ENCODE measurements around the gene SNORC.

SNORC gene

GRCh38 chr2:232835687-232836208 lies 34.3 kb upstream of the SNORC start:
- Histone ChIP-seq H2BK12ac (ENCODE audit: low read length) (no peak overlapping the region), H4K91ac (ENCODE audit: low read depth, low read length, poor library complexity) (no peak overlapping the region), H3K14ac (ENCODE audit: low read length) (no peak overlapping the region), H3K9ac (ENCODE audit: low read depth, low read length, poor library complexity) (no peak overlapping the region), H3K9me3 (replicated peaks in 1 of 2; ENCODE audit: control insufficient read depth in 2 of 2, insufficient read depth in 1 of 2, low read depth in 1 of 2, low read length in 2 of 2) (no peaks in the 10 kb centered on the region), H3K23ac (ENCODE audit: low read depth, low read length, poor library complexity) (no peak overlapping the region), H2BK5ac (ENCODE audit: low read length) (no peak overlapping the region), H3K27ac (replicated peaks; ENCODE audit: low read length) (no peak overlapping the region), H3K36me3 (replicated peaks in 1 of 2; ENCODE audit: control insufficient read depth in 2 of 2, insufficient read depth in 2 of 2, low read length in 2 of 2) (peaks cover 25 to 95% of the 10 kb centered on the region in 2 donors), H3K27me3 (ENCODE audit: control insufficient read depth in 3 of 3, insufficient read depth in 3 of 3, low read depth in 1 of 3, low read length in 3 of 3) (no peaks in the 10 kb centered on the region), H3K4ac (ENCODE audit: low read length) (no peak overlapping the region), H2BK15ac (ENCODE audit: low read length) (no peak overlapping the region), H4K8ac (ENCODE audit: low read depth, low read length) (no peak overlapping the region), H3K18ac (ENCODE audit: low read length) (no peak overlapping the region), H3K4me2 (ENCODE audit: insufficient read depth, low read length, poor library complexity, severe bottlenecking) (no peak overlapping the region), H2AFZ (ENCODE audit: low read length) (no peak overlapping the region), H2BK120ac (ENCODE audit: low read depth, low read length) (no peak overlapping the region), H3K4me3 (ENCODE audit: low read length in 2 of 2) (no peak overlapping the region), H3K79me1 (ENCODE audit: low read depth, low read length) (no peaks in the 10 kb centered on the region), H2AK5ac (ENCODE audit: low read depth, low read length) (no peak overlapping the region), H3K4me1 (ENCODE audit: control insufficient read depth in 2 of 2, insufficient read depth in 1 of 2, low read depth in 1 of 2, low read length in 2 of 2) (no peaks in the 10 kb centered on the region)
- no CpG with 5 or more reads among the region's 14 CpGs for WGBS, 2 donors (ENCODE audit: extremely low coverage in 2 of 2, insufficient read length in 2 of 2, insufficient replicate concordance in 1 of 2)
- DNase-seq (ENCODE audit: low spot score) = no peak

GRCh38 chr2:232836934-232837333 lies 33.1 kb upstream of the SNORC start:
- no peak overlapping the region for H3K14ac ChIP-seq (ENCODE audit: low read length)
- H3K27me3 ChIP-seq (ENCODE audit: control insufficient read depth in 3 of 3, insufficient read depth in 3 of 3, low read depth in 1 of 3, low read length in 3 of 3) = no peaks in the 10 kb centered on the region
- no peak overlapping the region for H3K27ac ChIP-seq (replicated peaks; ENCODE audit: low read length)
- no peak overlapping the region for H2AK5ac ChIP-seq (ENCODE audit: low read depth, low read length)
- H2BK120ac ChIP-seq (ENCODE audit: low read depth, low read length) = no peak overlapping the region
- H2BK12ac ChIP-seq (ENCODE audit: low read length) = no peak overlapping the region
- H2BK15ac ChIP-seq (ENCODE audit: low read length) = no peak overlapping the region
- no peak overlapping the region for H3K9ac ChIP-seq (ENCODE audit: low read depth, low read length, poor library complexity)
- no peaks in the 10 kb centered on the region for H3K9me3 ChIP-seq (replicated peaks in 1 of 2; ENCODE audit: control insufficient read depth in 2 of 2, insufficient read depth in 1 of 2, low read depth in 1 of 2, low read length in 2 of 2)
- H3K36me3 ChIP-seq (replicated peaks in 1 of 2; ENCODE audit: control insufficient read depth in 2 of 2, insufficient read depth in 2 of 2, low read length in 2 of 2) = peaks cover 20 to 94% of the 10 kb centered on the region in 2 donors
- H3K4me1 ChIP-seq (ENCODE audit: control insufficient read depth in 2 of 2, insufficient read depth in 1 of 2, low read depth in 1 of 2, low read length in 2 of 2) = no peaks in the 10 kb centered on the region
- no CpG with 5 or more reads among the region's 4 CpGs for WGBS, 2 donors (ENCODE audit: extremely low coverage in 2 of 2, insufficient read length in 2 of 2, insufficient replicate concordance in 1 of 2)
- H3K4me3 ChIP-seq (ENCODE audit: low read length in 2 of 2) = no peak overlapping the region
- no peak overlapping the region for H4K91ac ChIP-seq (ENCODE audit: low read depth, low read length, poor library complexity)
- H3K4ac ChIP-seq (ENCODE audit: low read length) = no peak overlapping the region
- H4K8ac ChIP-seq (ENCODE audit: low read depth, low read length) = no peak overlapping the region
- no peak for DNase-seq (ENCODE audit: low spot score)
- no peak overlapping the region for H3K23ac ChIP-seq (ENCODE audit: low read depth, low read length, poor library complexity)
- H2AFZ ChIP-seq (ENCODE audit: low read length) = no peak overlapping the region
- H2BK5ac ChIP-seq (ENCODE audit: low read length) = no peak overlapping the region
- no peak overlapping the region for H3K18ac ChIP-seq (ENCODE audit: low read length)
- H3K79me1 ChIP-seq (ENCODE audit: low read depth, low read length) = no peaks in the 10 kb centered on the region
- H3K4me2 ChIP-seq (ENCODE audit: insufficient read depth, low read length, poor library complexity, severe bottlenecking) = no peak overlapping the region

- no peak overlapping the region for H2BK15ac ChIP-seq (ENCODE audit: low read length)
- H3K79me1 ChIP-seq (ENCODE audit: low read depth, low read length) = peaks cover 2% of the 10 kb centered on the region
- H3K23ac ChIP-seq (ENCODE audit: low read depth, low read length, poor library complexity) = no peak overlapping the region
- H3K14ac ChIP-seq (ENCODE audit: low read length) = no peak overlapping the region
- no peak overlapping the region for H3K9ac ChIP-seq (ENCODE audit: low read depth, low read length, poor library complexity)
- no peak overlapping the region for H4K8ac ChIP-seq (ENCODE audit: low read depth, low read length)
- H2BK12ac ChIP-seq (ENCODE audit: low read length) = no peak overlapping the region
- H2AFZ ChIP-seq (ENCODE audit: low read length) = no peak overlapping the region
- H3K4me2 ChIP-seq (ENCODE audit: insufficient read depth, low read length, poor library complexity, severe bottlenecking) = no peak overlapping the region
- no peak overlapping the region for H3K27ac ChIP-seq (replicated peaks; ENCODE audit: low read length)
- H2AK5ac ChIP-seq (ENCODE audit: low read depth, low read length) = no peak overlapping the region
- H4K91ac ChIP-seq (ENCODE audit: low read depth, low read length, poor library complexity) = no peak overlapping the region
- H3K4me1 ChIP-seq (ENCODE audit: control insufficient read depth in 2 of 2, insufficient read depth in 1 of 2, low read depth in 1 of 2, low read length in 2 of 2) = no peaks in the 10 kb centered on the region
- no peaks in the 10 kb centered on the region for H3K9me3 ChIP-seq (replicated peaks in 1 of 2; ENCODE audit: control insufficient read depth in 2 of 2, insufficient read depth in 1 of 2, low read depth in 1 of 2, low read length in 2 of 2)
- no peak for DNase-seq (ENCODE audit: low spot score)
- H3K27me3 ChIP-seq (ENCODE audit: control insufficient read depth in 3 of 3, insufficient read depth in 3 of 3, low read depth in 1 of 3, low read length in 3 of 3) = no peaks in the 10 kb centered on the region
- no peak overlapping the region for H3K18ac ChIP-seq (ENCODE audit: low read length)
- H2BK5ac ChIP-seq (ENCODE audit: low read length) = no peak overlapping the region
- H3K4ac ChIP-seq (ENCODE audit: low read length) = no peak overlapping the region
- peaks cover 23 to 89% of the 10 kb centered on the region in 2 donors for H3K36me3 ChIP-seq (replicated peaks in 1 of 2; ENCODE audit: control insufficient read depth in 2 of 2, insufficient read depth in 2 of 2, low read length in 2 of 2)
- no peak overlapping the region for H2BK120ac ChIP-seq (ENCODE audit: low read depth, low read length)
- no peak overlapping the region for H3K4me3 ChIP-seq (ENCODE audit: low read length in 2 of 2)
- WGBS, 2 donors (ENCODE audit: extremely low coverage in 2 of 2, insufficient read length in 2 of 2, insufficient replicate concordance in 1 of 2) = no CpG with 5 or more reads among the region's 2 CpGs
Measured at GRCh38 chr2:232838406-232838874, 31.6 kb upstream of the SNORC start.

- H3K36me3 ChIP-seq (replicated peaks in 1 of 2; ENCODE audit: control insufficient read depth in 2 of 2, insufficient read depth in 2 of 2, low read length in 2 of 2) = peaks cover 25 to 89% of the 10 kb centered on the region in 2 donors
- WGBS, 2 donors (ENCODE audit: extremely low coverage in 2 of 2, insufficient read length in 2 of 2, insufficient replicate concordance in 1 of 2) = no CpG with 5 or more reads among the region's 9 CpGs
- H2BK15ac ChIP-seq (ENCODE audit: low read length) = no peak overlapping the region
Measured at GRCh38 chr2:232839411-232840079, 30.5 kb upstream of the SNORC start.

More at GRCh38 chr2:232839411-232840079, 30.5 kb upstream of the SNORC start:
- no peak overlapping the region for H4K8ac ChIP-seq (ENCODE audit: low read depth, low read length)
- peaks cover 2% of the 10 kb centered on the region for H3K79me1 ChIP-seq (ENCODE audit: low read depth, low read length)
- H3K9me3 ChIP-seq (replicated peaks in 1 of 2; ENCODE audit: control insufficient read depth in 2 of 2, insufficient read depth in 1 of 2, low read depth in 1 of 2, low read length in 2 of 2) = no peaks in the 10 kb centered on the region
- no peak overlapping the region for H3K4me2 ChIP-seq (ENCODE audit: insufficient read depth, low read length, poor library complexity, severe bottlenecking)
- no peak overlapping the region for H2BK5ac ChIP-seq (ENCODE audit: low read length)
- H3K27ac ChIP-seq (replicated peaks; ENCODE audit: low read length) = no peak overlapping the region
- H3K14ac ChIP-seq (ENCODE audit: low read length) = no peak overlapping the region
- no peaks in the 10 kb centered on the region for H3K4me1 ChIP-seq (ENCODE audit: control insufficient read depth in 2 of 2, insufficient read depth in 1 of 2, low read depth in 1 of 2, low read length in 2 of 2)
- no peak overlapping the region for H3K4me3 ChIP-seq (ENCODE audit: low read length in 2 of 2)
- no peak overlapping the region for H3K4ac ChIP-seq (ENCODE audit: low read length)
- H2AK5ac ChIP-seq (ENCODE audit: low read depth, low read length) = no peak overlapping the region
- DNase-seq (ENCODE audit: low spot score) = no peak
- H3K27me3 ChIP-seq (ENCODE audit: control insufficient read depth in 3 of 3, insufficient read depth in 3 of 3, low read depth in 1 of 3, low read length in 3 of 3) = no peaks in the 10 kb centered on the region
- no peak overlapping the region for H3K18ac ChIP-seq (ENCODE audit: low read length)
- no peak overlapping the region for H3K23ac ChIP-seq (ENCODE audit: low read depth, low read length, poor library complexity)
- no peak overlapping the region for H2BK120ac ChIP-seq (ENCODE audit: low read depth, low read length)
- no peak overlapping the region for H3K9ac ChIP-seq (ENCODE audit: low read depth, low read length, poor library complexity)
- H2BK12ac ChIP-seq (ENCODE audit: low read length) = no peak overlapping the region
- no peak overlapping the region for H2AFZ ChIP-seq (ENCODE audit: low read length)
- no peak overlapping the region for H4K91ac ChIP-seq (ENCODE audit: low read depth, low read length, poor library complexity)

All from neuronal stem cell (in vitro differentiated cells).